Upper lobe of right lung (tissue), 1 donor: ENCODE measurements around the gene GTPBP4. TPM values are rescaled to one million over a fixed set of nuclear protein-coding genes. Genes with fewer than 3 reads are reported as not detected.

Experiments
- ATAC-seq: fragments of 200-7000 bp; cut with Tn5 transposase; one replicate; pipeline ENCODE4 v1.9.1; 2020; ENCODE audit warnings: mild to moderate bottlenecking, moderate library complexity
- DNase-seq: peaks from one replicate; pipeline ENCODE4 v3.0.0-alpha.2; 2020
- H3K27ac ChIP-seq: fragments of 200-600 bp; one replicate; pipeline ENCODE4 v1.8.0; 2022
- H3K27me3 ChIP-seq: fragments of 200-600 bp; one replicate; pipeline ENCODE4 v1.8.0; 2022; ENCODE audit warnings: mild to moderate bottlenecking
- H3K36me3 ChIP-seq: fragments of 200-600 bp; one replicate; pipeline ENCODE4 v1.8.0; 2022
- H3K4me1 ChIP-seq: fragments of 200-600 bp; one replicate; pipeline ENCODE4 v1.8.0; 2022
- H3K4me3 ChIP-seq: fragments of 200-600 bp; one replicate; pipeline ENCODE4 v1.8.0; 2022; ENCODE audit warnings: mild to moderate bottlenecking
- H3K9me3 ChIP-seq: fragments of 200-600 bp; one replicate; pipeline ENCODE4 v1.8.0; 2022
- intact Hi-C: fragments of 100-400 bp; cut with DNase I; formaldehyde crosslinking; loops from one replicate; pipeline ENCODE4 v1.11.0; 2022
- long read RNA-seq: library from polyadenylated mRNA; unstranded; transcript quantifications from one replicate; pipeline ENCODE4 v2.0.0, GENCODE V29; 2021
- total RNA-seq: library from RNA; stranded (reverse); fragmentation: NEBNext Ultra II Directional; extraction: Animal tissue kit (Norgen Biotek cat#: 25700); gene quantifications from one replicate; pipeline ENCODE4 v1.2.1, GENCODE V29; 2021
- TF ChIP-seq, protein P1 (sequence below): fragments of 200-600 bp; IDR thresholded peaks from one replicate; pipeline ENCODE4 v1.8.0; 2022; ENCODE audit warnings: antibody characterized with exemption
- donor health status: DM: no; HTN: yes; CAD: no; lungs with severe emphysema.

Gene GTPBP4
- total RNA-seq: 36.5 TPM
- long read RNA-seq, full-length matches to known transcripts: 53 of 61 reads
- long read RNA-seq, partial matches to known transcripts: 2 of 61 reads
- long read RNA-seq, other reads (novel, unspliced or antisense): 6 of 61 reads

DNA sequence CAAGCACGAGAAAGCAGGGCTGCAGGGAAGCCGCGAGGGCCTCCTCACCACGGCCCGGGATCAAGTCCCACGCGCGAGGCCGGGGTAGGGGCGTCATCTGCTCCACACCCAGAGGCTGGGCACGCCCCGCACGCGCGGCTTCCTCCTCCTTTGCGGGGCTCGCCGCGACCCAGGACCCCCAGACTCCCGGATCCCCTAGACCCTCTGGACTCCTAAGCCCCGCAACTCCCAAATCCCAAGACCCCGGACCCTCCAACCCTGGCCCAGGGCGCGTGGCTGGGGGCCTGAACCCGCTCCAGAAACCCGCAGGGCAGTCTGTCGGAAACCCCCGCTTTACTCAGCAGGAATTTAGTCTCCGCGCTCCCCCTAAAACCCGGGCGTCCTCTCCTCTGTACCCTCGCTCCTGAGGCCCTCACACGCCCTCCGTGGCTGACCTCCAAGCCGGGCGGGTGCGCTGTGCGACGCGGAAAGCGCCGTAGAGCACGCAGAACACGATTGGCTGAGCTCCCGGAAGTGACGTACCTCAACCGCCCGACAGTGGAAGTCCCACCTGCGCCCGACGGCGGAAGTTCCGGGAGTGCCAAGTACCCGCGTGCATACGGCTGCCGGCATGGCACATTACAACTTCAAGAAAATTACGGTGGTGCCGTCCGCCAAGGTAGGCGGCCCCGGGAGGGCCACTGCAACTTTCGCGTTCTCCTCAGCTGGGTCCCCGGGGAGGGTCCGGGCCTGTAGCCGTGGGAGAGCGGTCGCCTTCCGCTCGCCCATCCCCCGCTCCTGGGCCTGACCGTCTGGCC, at the start of gene GTPBP4:
TSS of gene GTPBP4 (plus strand) at position 565 of the 797 bp plus-strand sequence. CDS start at position 611, 46 bp downstream.
- Histone ChIP-seq H3K27ac (peak within 1 kb of the TSS; percentile 94), H3K36me3 (peaks cover 8% of the 10 kb centered on the region), H3K4me3 (peak within 1 kb of the TSS; percentile 98), H3K4me1 (peaks cover 29% of the 10 kb centered on the region), H3K27me3 (no peaks in the 10 kb centered on the region), H3K9me3 (no peaks in the 10 kb centered on the region)
- ATAC-seq (peak; percentile 97), DNase-seq (peak; percentile 99)
- intact Hi-C loops: no loop called here
- TF ChIP-seq, protein P1, sequence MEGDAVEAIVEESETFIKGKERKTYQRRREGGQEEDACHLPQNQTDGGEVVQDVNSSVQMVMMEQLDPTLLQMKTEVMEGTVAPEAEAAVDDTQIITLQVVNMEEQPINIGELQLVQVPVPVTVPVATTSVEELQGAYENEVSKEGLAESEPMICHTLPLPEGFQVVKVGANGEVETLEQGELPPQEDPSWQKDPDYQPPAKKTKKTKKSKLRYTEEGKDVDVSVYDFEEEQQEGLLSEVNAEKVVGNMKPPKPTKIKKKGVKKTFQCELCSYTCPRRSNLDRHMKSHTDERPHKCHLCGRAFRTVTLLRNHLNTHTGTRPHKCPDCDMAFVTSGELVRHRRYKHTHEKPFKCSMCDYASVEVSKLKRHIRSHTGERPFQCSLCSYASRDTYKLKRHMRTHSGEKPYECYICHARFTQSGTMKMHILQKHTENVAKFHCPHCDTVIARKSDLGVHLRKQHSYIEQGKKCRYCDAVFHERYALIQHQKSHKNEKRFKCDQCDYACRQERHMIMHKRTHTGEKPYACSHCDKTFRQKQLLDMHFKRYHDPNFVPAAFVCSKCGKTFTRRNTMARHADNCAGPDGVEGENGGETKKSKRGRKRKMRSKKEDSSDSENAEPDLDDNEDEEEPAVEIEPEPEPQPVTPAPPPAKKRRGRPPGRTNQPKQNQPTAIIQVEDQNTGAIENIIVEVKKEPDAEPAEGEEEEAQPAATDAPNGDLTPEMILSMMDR: peak; percentile 10

DNA sequence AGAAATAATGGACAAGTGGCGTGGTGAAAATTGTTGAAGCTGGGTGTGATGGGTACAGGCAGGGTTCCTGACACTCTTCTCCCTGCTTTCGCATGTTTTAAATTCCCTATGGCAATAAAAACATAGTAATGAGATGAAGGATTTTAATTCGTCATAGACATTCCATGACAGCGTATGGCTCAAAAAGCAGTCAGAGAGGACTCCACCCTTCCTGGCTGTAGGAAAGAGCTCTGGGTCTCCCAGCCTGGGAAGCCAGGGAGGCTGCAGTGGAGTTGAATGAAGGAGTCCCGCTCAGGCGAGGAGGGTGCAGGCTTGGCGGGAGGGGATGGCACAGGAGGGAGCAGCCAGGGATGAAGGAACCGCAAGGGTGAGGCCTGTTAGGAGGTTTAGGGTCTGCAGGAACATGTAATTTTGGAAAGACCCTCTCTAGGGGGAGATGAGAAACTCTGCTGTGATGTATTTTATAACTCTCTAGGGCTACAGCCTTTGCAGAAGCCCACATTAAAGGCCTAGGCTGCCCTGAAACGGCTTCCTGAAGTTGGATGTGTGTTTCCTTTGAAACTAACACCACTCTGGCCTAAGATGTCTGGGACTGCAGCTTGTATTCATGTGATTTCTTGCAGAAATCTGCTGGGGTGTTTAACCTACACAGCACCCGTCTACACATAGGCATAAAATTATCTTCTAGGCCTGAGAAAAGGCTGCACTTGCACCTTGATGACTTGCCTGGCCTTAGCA, 49.1 kb upstream of the GTPBP4 start:
- Histone ChIP-seq H3K4me3 (no peak overlapping the region), H3K27me3 (no peaks in the 10 kb centered on the region), H3K36me3 (no peaks in the 10 kb centered on the region), H3K27ac (no peak overlapping the region), H3K9me3 (no peaks in the 10 kb centered on the region), H3K4me1 (no peaks in the 10 kb centered on the region)
- intact Hi-C loops: no loop called here
- TF ChIP-seq, protein P1: no peak
- ATAC-seq: peak; percentile 23
- no peak for DNase-seq

DNA sequence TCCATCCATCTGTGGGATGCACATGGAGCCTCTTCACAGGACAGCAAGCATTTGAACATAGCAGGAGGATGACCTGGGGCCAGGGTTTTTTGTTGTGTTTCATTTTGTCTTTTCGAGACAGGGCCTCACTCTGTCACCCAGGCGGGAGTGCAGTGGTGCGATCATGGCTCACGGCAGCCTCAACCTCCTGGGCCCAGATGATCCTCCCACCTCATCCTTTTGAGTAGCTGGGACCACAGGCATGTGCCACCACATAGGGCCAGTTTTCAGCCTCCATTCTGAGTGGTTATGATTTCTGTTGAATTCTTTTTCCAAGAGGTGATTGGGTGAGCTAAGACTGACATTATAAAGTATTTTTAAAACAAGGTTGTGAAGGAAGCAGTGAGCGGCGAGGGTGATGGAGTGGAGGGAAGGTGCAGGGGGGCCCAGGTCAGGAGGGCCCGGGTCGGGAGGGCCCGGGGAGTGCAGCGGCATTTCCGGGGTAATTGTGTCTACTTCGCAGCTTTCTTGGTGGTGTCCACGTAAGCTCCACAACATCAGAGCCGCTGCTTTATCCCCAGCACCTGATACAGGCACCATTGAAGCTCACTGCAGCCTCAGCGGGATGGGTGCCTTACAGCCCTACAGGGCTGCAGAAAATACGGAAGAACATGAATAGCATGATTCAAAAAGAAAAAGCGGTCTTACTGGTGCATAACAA, 44.8 kb upstream of the GTPBP4 start:
- no peak overlapping the region for H3K27ac ChIP-seq
- ATAC-seq (no peak), DNase-seq (no peak)
- no peaks in the 10 kb centered on the region for H3K36me3 ChIP-seq
- H3K27me3 ChIP-seq: no peaks in the 10 kb centered on the region
- H3K4me1 ChIP-seq: no peaks in the 10 kb centered on the region
- intact Hi-C loops: no loop called here
- TF ChIP-seq, protein P1: no peak
- no peaks in the 10 kb centered on the region for H3K9me3 ChIP-seq
- no peak overlapping the region for H3K4me3 ChIP-seq

DNA sequence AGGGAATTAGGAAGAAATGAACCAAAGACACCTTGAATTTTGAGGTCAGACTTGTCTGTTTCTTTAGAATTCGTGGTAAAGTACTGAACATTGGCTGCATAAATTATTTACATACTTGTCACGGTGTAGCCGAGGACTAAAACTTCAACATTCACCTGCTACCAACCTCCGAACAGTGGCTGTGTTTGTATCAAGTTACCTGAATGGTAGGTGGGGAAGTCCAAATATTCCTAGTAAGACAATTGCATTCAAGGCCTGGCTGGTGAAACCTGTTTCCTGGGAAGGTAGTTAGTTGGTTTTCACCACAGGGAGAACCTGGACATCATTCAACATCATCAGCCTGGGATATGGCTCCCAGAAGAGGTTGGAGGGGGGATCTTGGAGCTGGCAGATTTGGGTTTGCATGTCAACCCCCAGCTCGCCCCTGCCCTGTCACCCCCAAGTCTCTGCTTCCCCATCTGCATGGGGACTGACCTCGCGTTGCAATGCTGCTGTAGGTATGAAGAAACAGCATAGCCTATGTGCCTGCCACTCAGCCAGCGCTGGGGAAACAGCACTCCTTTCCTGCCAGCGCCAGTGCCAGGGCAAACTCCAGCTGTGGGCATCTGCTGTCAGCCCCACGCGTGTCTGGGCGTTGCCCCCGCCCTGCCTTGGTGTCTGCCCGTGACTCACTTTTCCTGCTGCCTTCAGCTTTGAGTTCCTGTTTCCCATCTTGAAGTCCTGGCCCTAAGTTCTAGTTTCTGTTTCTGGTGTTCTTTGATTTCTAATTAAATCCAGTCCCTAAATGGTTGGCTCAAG, 44.0 kb upstream of the GTPBP4 start:
- Histone ChIP-seq H3K9me3 (no peaks in the 10 kb centered on the region), H3K27me3 (no peaks in the 10 kb centered on the region), H3K27ac (peak overlapping the region; percentile 27), H3K4me3 (no peak overlapping the region), H3K36me3 (no peaks in the 10 kb centered on the region), H3K4me1 (no peaks in the 10 kb centered on the region)
- DNase-seq (peak; percentile 89), ATAC-seq (peak; percentile 96)
- intact Hi-C loops: no loop called here
- TF ChIP-seq, protein P1: no peak

DNA sequence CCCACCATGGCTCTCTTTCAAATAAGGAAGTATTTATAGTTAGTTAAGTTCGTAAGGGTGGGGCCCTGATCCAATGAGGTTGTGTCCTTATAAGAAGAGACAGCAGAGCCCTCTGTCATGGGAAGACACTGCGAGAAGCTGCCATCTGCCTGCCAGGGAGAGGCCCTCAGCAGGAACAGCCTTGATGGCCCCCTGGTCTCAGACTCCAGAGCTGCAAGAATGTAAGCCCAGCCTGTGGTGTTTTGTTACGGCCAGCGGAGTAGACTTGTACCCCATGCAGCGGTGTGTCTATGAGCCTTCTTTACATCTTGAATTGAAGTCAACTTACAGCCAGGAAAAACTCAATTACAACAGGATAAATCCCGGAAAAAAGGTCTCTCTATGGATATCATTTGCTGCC, 42.5 kb upstream of the GTPBP4 start:
- no peaks in the 10 kb centered on the region for H3K9me3 ChIP-seq
- no peaks in the 10 kb centered on the region for H3K4me1 ChIP-seq
- TF ChIP-seq, protein P1: no peak
- DNase-seq (no peak), ATAC-seq (no peak)
- H3K36me3 ChIP-seq: no peaks in the 10 kb centered on the region
- no peak overlapping the region for H3K4me3 ChIP-seq
- no peaks in the 10 kb centered on the region for H3K27me3 ChIP-seq
- intact Hi-C loops: no loop called here
- H3K27ac ChIP-seq: no peak overlapping the region
